H9 (cell line): ENCODE data around the gene KCTD17. TPM values are rescaled to one million over a fixed set of nuclear protein-coding genes. Genes with fewer than 3 reads are reported as not detected.

Experiments
- DNase-seq: peaks from one replicate; pipeline ENCODE4 v3.0.0-alpha.2; 2017
- H2AFZ ChIP-seq: one replicate; pipeline ENCODE4 v1.6.1; 2013; ENCODE audit warnings: mild to moderate bottlenecking, low read length, control low read depth, moderate library complexity
- H2AK5ac ChIP-seq: 2 replicates; pipeline ENCODE4 v1.6.1; 2013; ENCODE audit warnings: low read length, control low read depth, mixed read lengths; ENCODE audit not compliant: insufficient read length
- H2BK120ac ChIP-seq: one replicate; pipeline ENCODE4 v1.6.1; 2013; ENCODE audit warnings: low read depth, mild to moderate bottlenecking, low read length, control low read depth, inconsistent platforms; ENCODE audit not compliant: poor library complexity, severe bottlenecking
- H2BK12ac ChIP-seq: 2 replicates; pipeline ENCODE4 v1.6.1; 2013; ENCODE audit warnings: low read length, control low read depth, mixed read lengths, low read depth; ENCODE audit not compliant: insufficient read length
- H2BK15ac ChIP-seq: 2 replicates; pipeline ENCODE4 v1.6.1; 2013; ENCODE audit warnings: low read depth, low read length, control low read depth
- H2BK20ac ChIP-seq: one replicate; pipeline ENCODE4 v1.6.1; 2013; ENCODE audit warnings: low read depth, mild to moderate bottlenecking, low read length, control low read depth, inconsistent platforms; ENCODE audit not compliant: poor library complexity, severe bottlenecking
- H2BK5ac ChIP-seq: 2 replicates; pipeline ENCODE4 v1.6.1; 2013; ENCODE audit warnings: low read length, control low read depth, mixed read lengths; ENCODE audit not compliant: insufficient read length
- H3K14ac ChIP-seq: 2 replicates; pipeline ENCODE4 v1.6.1; 2013; ENCODE audit warnings: low read length, control low read depth; ENCODE audit not compliant: insufficient read depth
- H3K18ac ChIP-seq: 2 replicates; pipeline ENCODE4 v1.6.1; 2013; ENCODE audit warnings: low read depth, mild to moderate bottlenecking, mixed read lengths, low read length, control low read depth; ENCODE audit not compliant: insufficient read length
- H3K23ac ChIP-seq: 2 replicates; pipeline ENCODE4 v1.6.1; 2013; ENCODE audit warnings: low read length, control low read depth, mixed read lengths, low read depth; ENCODE audit not compliant: insufficient read length
- H3K23me2 ChIP-seq: 2 replicates; pipeline ENCODE4 v1.6.1; 2013; ENCODE audit warnings: low read depth, mild to moderate bottlenecking, mixed read lengths, low read length, control low read depth; ENCODE audit not compliant: insufficient read length, poor library complexity, severe bottlenecking
- H3K27ac ChIP-seq: 2 replicates; pipeline ENCODE4 v1.5.1; 2013; ENCODE audit warnings: low read length, control low read depth, mixed read lengths, low read depth; ENCODE audit not compliant: insufficient read length
- H3K27me3 ChIP-seq: 2 replicates; pipeline ENCODE4 v1.6.1; 2013; ENCODE audit warnings: low read length, control low read depth, inconsistent platforms; ENCODE audit not compliant: insufficient read depth
- H3K4ac ChIP-seq: 2 replicates; pipeline ENCODE4 v1.6.1; 2013; ENCODE audit warnings: low read depth, mild to moderate bottlenecking, control low read depth, inconsistent platforms, low read length, moderate library complexity
- H3K4me1 ChIP-seq: 2 replicates; pipeline ENCODE4 v1.6.1; 2013; ENCODE audit warnings: low read length, control low read depth, inconsistent platforms; ENCODE audit not compliant: insufficient read depth
- H3K4me2 ChIP-seq: 2 replicates; pipeline ENCODE4 v1.6.1; 2013; ENCODE audit warnings: low read length, control low read depth, mixed read lengths; ENCODE audit not compliant: insufficient read length, insufficient read depth
- H3K56ac ChIP-seq: 2 replicates; pipeline ENCODE4 v1.6.1; 2013; ENCODE audit warnings: low read depth, mild to moderate bottlenecking, mixed read lengths, low read length, control low read depth; ENCODE audit not compliant: insufficient read length
- H3K79me1 ChIP-seq: 2 replicates; pipeline ENCODE4 v1.6.1; 2013; ENCODE audit warnings: low read depth, mild to moderate bottlenecking, moderate library complexity, low read length, control low read depth, inconsistent platforms; ENCODE audit not compliant: insufficient read depth, poor library complexity, severe bottlenecking
- H3K79me2 ChIP-seq: 2 replicates; pipeline ENCODE4 v1.6.1; 2013; ENCODE audit warnings: low read length, control low read depth, inconsistent platforms; ENCODE audit not compliant: insufficient read depth
- H3K9ac ChIP-seq: 2 replicates; pipeline ENCODE4 v1.6.1; 2013; ENCODE audit warnings: low read length, control low read depth, mixed read lengths; ENCODE audit not compliant: insufficient read length; ENCODE audit errors: extremely low read depth
- H3K9me3 ChIP-seq: one replicate; pipeline ENCODE4 v1.6.1; 2013; ENCODE audit warnings: low read depth, low read length, inconsistent platforms; ENCODE audit not compliant: control insufficient read depth
- H3T11ph ChIP-seq: one replicate; pipeline ENCODE4 v1.6.1; 2013; ENCODE audit warnings: mild to moderate bottlenecking, low read length, control low read depth, inconsistent platforms
- H4K20me1 ChIP-seq: one replicate; pipeline ENCODE4 v1.6.1; 2013; ENCODE audit not compliant: control insufficient read depth, insufficient read length, insufficient read depth
- H4K5ac ChIP-seq: 2 replicates; pipeline ENCODE4 v1.6.1; 2013; ENCODE audit warnings: low read depth, mild to moderate bottlenecking, mixed read lengths, low read length, control low read depth; ENCODE audit not compliant: insufficient read length
- H4K8ac ChIP-seq: replicated peaks from 2 replicates; pipeline ENCODE4 v1.6.1; 2013; ENCODE audit warnings: low read length, control low read depth, mixed read lengths, low read depth; ENCODE audit not compliant: insufficient read length
- H4K91ac ChIP-seq: 2 replicates; pipeline ENCODE4 v1.6.1; 2013; ENCODE audit warnings: low read depth, mild to moderate bottlenecking, moderate library complexity, mixed read lengths, low read length, control low read depth; ENCODE audit not compliant: insufficient read length
- H3K27ac Mint-ChIP-seq, 3 experiments: 2 replicates in 2 of 3; 3 replicates in 1 of 3; pipeline ENCODE4 v1.8.0; 2020 to 2021; ENCODE audit warnings: mixed read lengths in 3 of 3, mild to moderate bottlenecking in 1 of 3, moderate library complexity in 1 of 3
- H3K27me3 Mint-ChIP-seq: 2 replicates; pipeline ENCODE4 v1.8.0; 2021; ENCODE audit warnings: low read depth, mild to moderate bottlenecking, moderate library complexity, mixed read lengths
- H3K36me3 Mint-ChIP-seq, 3 experiments: 2 replicates in 2 of 3; 3 replicates in 1 of 3; pipeline ENCODE4 v1.8.0; 2020 to 2021; ENCODE audit warnings: low read depth in 3 of 3, mixed read lengths in 3 of 3; ENCODE audit not compliant: insufficient read depth in 1 of 3
- H3K4me1 Mint-ChIP-seq, 2 experiments: 2 replicates each; pipeline ENCODE4 v1.8.0; 2020; ENCODE audit warnings: mixed read lengths in 2 of 2
- H3K4me3 Mint-ChIP-seq, 2 experiments: 2 replicates in 1 of 2; 3 replicates in 1 of 2; pipeline ENCODE4 v1.8.0; 2020 to 2021; ENCODE audit warnings: mild to moderate bottlenecking in 2 of 2, mixed read lengths in 2 of 2, moderate library complexity in 1 of 2
- H3K9me3 Mint-ChIP-seq, 2 experiments: 2 replicates in 1 of 2; 3 replicates in 1 of 2; pipeline ENCODE4 v1.8.0; 2020; ENCODE audit warnings: mild to moderate bottlenecking in 2 of 2, mixed read lengths in 2 of 2, moderate library complexity in 1 of 2
- WGBS: extraction: QIAGEN DNeasy Blood & Tissue Kit; methylation state at CpG from one replicate; pipeline ENCODE4 v1.1.7; 2013; ENCODE audit warnings: missing lambda C conversion rate, low lambda C conversion rate, mixed read lengths; ENCODE audit not compliant: insufficient read length; ENCODE audit errors: extremely low coverage; 5-methylcytosine and 5-hydroxymethylcytosine counted together
- total RNA-seq: library from RNA; stranded (reverse); gene quantifications from 2 replicates; pipeline ENCODE4 v1.2.1, GENCODE V29; 2021
- TF ChIP-seq, protein P1 (sequence below): fragments of 200-600 bp; sonication (generic); conservative IDR thresholded peaks from 3 replicates; pipeline ENCODE4 v1.8.0; 2021; ENCODE audit warnings: antibody characterized with exemption, mild to moderate bottlenecking

KCTD17 gene
- total RNA-seq, 1 experiment from 2014 or later: 34.1 TPM

DNA sequence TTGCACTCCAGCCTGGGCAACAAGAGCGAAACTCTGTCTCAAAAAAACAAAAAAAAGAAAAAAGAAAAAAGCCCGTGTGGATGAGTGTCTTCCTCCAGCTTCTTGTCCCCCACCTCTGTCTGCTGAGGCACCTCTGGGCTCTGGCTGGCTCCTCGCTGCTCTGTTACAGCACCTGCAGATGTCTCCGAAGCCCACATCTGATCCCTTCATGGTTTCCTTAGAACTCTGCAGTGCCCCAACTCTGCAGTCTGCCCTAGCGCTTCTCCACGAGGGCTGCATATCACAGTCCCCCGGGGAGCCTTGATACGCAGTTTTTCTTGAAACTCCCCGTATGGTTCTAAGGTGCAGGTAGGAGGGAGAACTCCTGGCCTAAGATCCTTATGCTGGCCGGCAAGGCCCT, 15.9 kb downstream of the KCTD17 start:
- Histone ChIP-seq H3K27ac (no peak overlapping the region), H2AK5ac (no peak overlapping the region), H3T11ph (no peak overlapping the region), H3K9ac (no peak overlapping the region), H3K27me3 (peaks cover 16% of the 10 kb centered on the region), H2BK5ac (no peak overlapping the region), H3K79me1 (no peaks in the 10 kb centered on the region), H3K23ac (no peak overlapping the region), H3K14ac (no peak overlapping the region), H3K23me2 (peaks cover 3% of the 10 kb centered on the region), H3K56ac (no peak overlapping the region), H2BK20ac (no peak overlapping the region), H3K4me2 (no peak overlapping the region), H4K8ac (no peak overlapping the region), H3K79me2 (no peaks in the 10 kb centered on the region), H2BK12ac (no peak overlapping the region), H2AFZ (no peak overlapping the region), H3K4me1 (no peaks in the 10 kb centered on the region; the same call in 1 of the 2 replicates), H2BK15ac (no peak overlapping the region), H4K20me1 (peaks cover 2% of the 10 kb centered on the region), H3K9me3 (no peaks in the 10 kb centered on the region), H2BK120ac (no peak overlapping the region), H4K5ac (no peak overlapping the region), H4K91ac (no peak overlapping the region), H3K18ac (no peak overlapping the region), H3K4ac (no peak overlapping the region)
- peaks cover 2 to 9% (median 6%) of the 10 kb centered on the region in 3 experiments; a peak in 5 of 7 replicates for H3K36me3 Mint-ChIP-seq
- WGBS: no CpG with 5 or more reads among the region's 10 CpGs
- no peak overlapping the region for H3K4me3 Mint-ChIP-seq
- H3K27me3 Mint-ChIP-seq: peaks cover 51% of the 10 kb centered on the region
- no peak for DNase-seq
- TF ChIP-seq, protein P1, sequence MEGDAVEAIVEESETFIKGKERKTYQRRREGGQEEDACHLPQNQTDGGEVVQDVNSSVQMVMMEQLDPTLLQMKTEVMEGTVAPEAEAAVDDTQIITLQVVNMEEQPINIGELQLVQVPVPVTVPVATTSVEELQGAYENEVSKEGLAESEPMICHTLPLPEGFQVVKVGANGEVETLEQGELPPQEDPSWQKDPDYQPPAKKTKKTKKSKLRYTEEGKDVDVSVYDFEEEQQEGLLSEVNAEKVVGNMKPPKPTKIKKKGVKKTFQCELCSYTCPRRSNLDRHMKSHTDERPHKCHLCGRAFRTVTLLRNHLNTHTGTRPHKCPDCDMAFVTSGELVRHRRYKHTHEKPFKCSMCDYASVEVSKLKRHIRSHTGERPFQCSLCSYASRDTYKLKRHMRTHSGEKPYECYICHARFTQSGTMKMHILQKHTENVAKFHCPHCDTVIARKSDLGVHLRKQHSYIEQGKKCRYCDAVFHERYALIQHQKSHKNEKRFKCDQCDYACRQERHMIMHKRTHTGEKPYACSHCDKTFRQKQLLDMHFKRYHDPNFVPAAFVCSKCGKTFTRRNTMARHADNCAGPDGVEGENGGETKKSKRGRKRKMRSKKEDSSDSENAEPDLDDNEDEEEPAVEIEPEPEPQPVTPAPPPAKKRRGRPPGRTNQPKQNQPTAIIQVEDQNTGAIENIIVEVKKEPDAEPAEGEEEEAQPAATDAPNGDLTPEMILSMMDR: no peak
- peaks cover 9 to 14% of the 10 kb centered on the region in 2 experiments for H3K4me1 Mint-ChIP-seq
- no peak overlapping the region for H3K27ac Mint-ChIP-seq
- H3K9me3 Mint-ChIP-seq: no peaks in the 10 kb centered on the region; a peak in 1 of 5 replicates
